HEK293 (cell line): ENCODE data around the gene FBXO42.
A peak's percentile ranks its signal among the peaks of the same experiment; 100 is the strongest.
"Not testable (repeated sequence)": the region's sequence is repeated elsewhere in the genome, so short reads cannot be mapped to it uniquely, and the experiment has no call there.

ENCODE experiments used
- CTCF ChIA-PET: fragments of 350-600 bp; formaldehyde crosslinking; extraction: SDS; loops from one replicate; lab custom pipeline; 2021; ENCODE audit warnings: antibody characterized with exemption; lab: Yijun Ruan, JAX
- POLR2A ChIA-PET: fragments of 300-600 bp; formaldehyde crosslinking; extraction: SDS; loops from one replicate; lab custom pipeline; 2020; ENCODE audit warnings: antibody characterized with exemption, inconsistent platforms; lab: Yijun Ruan, JAX
- H3K27ac ChIP-seq: fragments of 200-500 bp; sonication (Bioruptor generic); 2 replicates; pipeline ENCODE4 v1.5.1; 2014; ENCODE audit warnings: low read depth, low read length, control low read depth, inconsistent platforms; ENCODE audit errors: extremely low read depth
- H3K36me3 ChIP-seq, 2 experiments: fragments of 200-500 bp in 1 of 2; sonication (Bioruptor generic) in 1 of 2; 1 replicate in 1 of 2; 2 replicates in 1 of 2; pipeline ENCODE4 v1.5.1; 2014 to 2017; ENCODE audit warnings: inconsistent platforms in 2 of 2, low read length in 2 of 2; ENCODE audit not compliant: control insufficient read depth in 2 of 2, insufficient read depth in 1 of 2
- H3K4me1 ChIP-seq: fragments of 200-500 bp; sonication (Bioruptor generic); 2 replicates; pipeline ENCODE4 v1.5.1; 2014; ENCODE audit warnings: mild to moderate bottlenecking, low read length, inconsistent platforms; ENCODE audit not compliant: control insufficient read depth, insufficient read depth
- H3K4me3 ChIP-seq: 2 replicates; pipeline ENCODE4 v1.5.1; 2011; ENCODE audit warnings: low read depth, mild to moderate bottlenecking, control low read depth, low read length, moderate library complexity
- H3K9me3 ChIP-seq: fragments of 200-500 bp; sonication (Bioruptor generic); 2 replicates; pipeline ENCODE4 v1.5.1; 2014; ENCODE audit warnings: low read depth, low read length, inconsistent platforms; ENCODE audit not compliant: control insufficient read depth, insufficient read depth
- AEBP2 ChIP-seq: fragments of 450-650 bp; formaldehyde crosslinking; IDR thresholded peaks from 2 replicates; pipeline ENCODE4 v1.5.1; 2016; ENCODE audit warnings: missing biosample characterization, missing genetic modification characterization, borderline replicate concordance
- KLF1 ChIP-seq: fragments of 450-650 bp; formaldehyde crosslinking; IDR thresholded peaks from 2 replicates; pipeline ENCODE4 v1.5.1; 2016; ENCODE audit warnings: missing biosample characterization, missing genetic modification characterization
- KLF10 ChIP-seq: fragments of 450-650 bp; IDR thresholded peaks from 2 replicates; pipeline ENCODE4 v1.5.1; 2018; ENCODE audit warnings: missing biosample characterization, mild to moderate bottlenecking, missing genetic modification characterization
- KLF8 ChIP-seq: fragments of 450-650 bp; formaldehyde crosslinking; IDR thresholded peaks from 2 replicates; pipeline ENCODE4 v1.5.1; 2016; ENCODE audit warnings: missing biosample characterization, missing genetic modification characterization
- KLF9 ChIP-seq: fragments of 450-650 bp; formaldehyde crosslinking; IDR thresholded peaks from 2 replicates; pipeline ENCODE4 v1.5.1; 2016; ENCODE audit warnings: missing biosample characterization, missing genetic modification characterization, low read depth
- MZF1 ChIP-seq: fragments of 450-650 bp; formaldehyde crosslinking; IDR thresholded peaks from 2 replicates; pipeline ENCODE4 v1.5.1; 2017; ENCODE audit warnings: missing biosample characterization, missing genetic modification characterization, borderline replicate concordance
- PATZ1 ChIP-seq: fragments of 450-650 bp; formaldehyde crosslinking; IDR thresholded peaks from 2 replicates; pipeline ENCODE4 v1.5.1; 2016; ENCODE audit warnings: missing biosample characterization, missing genetic modification characterization
- PBX3 ChIP-seq: sonication (generic); formaldehyde crosslinking; IDR thresholded peaks from 2 replicates; pipeline ENCODE4 v1.8.1; 2022; ENCODE audit warnings: mild to moderate bottlenecking, moderate library complexity, missing genetic modification reagents
- SP2 ChIP-seq: fragments of 450-650 bp; formaldehyde crosslinking; IDR thresholded peaks from 2 replicates; pipeline ENCODE4 v1.5.1; 2016; ENCODE audit warnings: missing biosample characterization, missing genetic modification characterization
- SP3 ChIP-seq: fragments of 450-650 bp; formaldehyde crosslinking; IDR thresholded peaks from 2 replicates; pipeline ENCODE4 v1.5.1; 2016; ENCODE audit warnings: missing biosample characterization, missing genetic modification characterization
- ZBTB8A ChIP-seq: fragments of 450-650 bp; formaldehyde crosslinking; IDR thresholded peaks from 2 replicates; pipeline ENCODE4 v1.5.1; 2016; ENCODE audit warnings: missing biosample characterization, missing genetic modification characterization
- ZNF266 ChIP-seq: fragments of 450-650 bp; formaldehyde crosslinking; IDR thresholded peaks from 2 replicates; pipeline ENCODE4 v1.5.1; 2016; ENCODE audit warnings: missing biosample characterization, missing genetic modification characterization, low read depth
- ZNF341 ChIP-seq: fragments of 450-650 bp; formaldehyde crosslinking; IDR thresholded peaks from 2 replicates; pipeline ENCODE4; 2016; ENCODE audit warnings: low read depth, missing biosample characterization, missing genetic modification characterization
- ZNF354C ChIP-seq: fragments of 450-650 bp; formaldehyde crosslinking; IDR thresholded peaks from 2 replicates; pipeline ENCODE4 v1.5.1; 2016; ENCODE audit warnings: missing biosample characterization, missing genetic modification characterization, low read depth, borderline replicate concordance
- ZNF404 ChIP-seq: fragments of 450-650 bp; formaldehyde crosslinking; IDR thresholded peaks from 2 replicates; pipeline ENCODE4 v1.5.1; 2017; ENCODE audit warnings: missing biosample characterization, missing genetic modification characterization
- ZNF416 ChIP-seq: fragments of 450-650 bp; formaldehyde crosslinking; IDR thresholded peaks from 2 replicates; pipeline ENCODE4 v1.5.1; 2016; ENCODE audit warnings: missing biosample characterization, missing genetic modification characterization
- ZNF433 ChIP-seq: fragments of 450-650 bp; formaldehyde crosslinking; IDR thresholded peaks from 2 replicates; pipeline ENCODE4 v1.5.1; 2016; ENCODE audit warnings: missing biosample characterization, missing genetic modification characterization, low read depth
- ZNF501 ChIP-seq: fragments of 450-650 bp; formaldehyde crosslinking; IDR thresholded peaks from 2 replicates; pipeline ENCODE4 v1.5.1; 2016; ENCODE audit warnings: missing biosample characterization, missing genetic modification characterization
- ZNF510 ChIP-seq: fragments of 450-650 bp; formaldehyde crosslinking; IDR thresholded peaks from 2 replicates; pipeline ENCODE4 v1.5.1; 2018; ENCODE audit warnings: mild to moderate bottlenecking, missing genetic modification characterization, missing biosample characterization; ENCODE audit not compliant: insufficient replicate concordance
- ZNF514 ChIP-seq: fragments of 450-650 bp; formaldehyde crosslinking; IDR thresholded peaks from 2 replicates; pipeline ENCODE4 v1.5.1; 2016; ENCODE audit warnings: missing biosample characterization, missing genetic modification characterization
- ZNF610 ChIP-seq: fragments of 450-650 bp; formaldehyde crosslinking; IDR thresholded peaks from 2 replicates; pipeline ENCODE4 v1.5.1; 2016; ENCODE audit warnings: missing biosample characterization, missing genetic modification characterization, borderline replicate concordance
- ZNF623 ChIP-seq: fragments of 450-650 bp; formaldehyde crosslinking; IDR thresholded peaks from 2 replicates; pipeline ENCODE4 v1.5.1; 2016; ENCODE audit warnings: missing biosample characterization, missing genetic modification characterization
- ZNF629 ChIP-seq: fragments of 450-650 bp; formaldehyde crosslinking; IDR thresholded peaks from 2 replicates; pipeline ENCODE4 v1.5.1; 2017; ENCODE audit warnings: missing biosample characterization, missing genetic modification characterization
- ZNF664 ChIP-seq: fragments of 450-650 bp; formaldehyde crosslinking; IDR thresholded peaks from 2 replicates; pipeline ENCODE4 v1.5.1; 2016; ENCODE audit warnings: missing biosample characterization, missing genetic modification characterization
- TF ChIP-seq, protein P1 (sequence below): fragments of 450-650 bp; formaldehyde crosslinking; IDR thresholded peaks from 2 replicates; pipeline ENCODE4 v1.5.1; 2017; ENCODE audit warnings: missing biosample characterization, missing genetic modification characterization
- TF ChIP-seq, protein P2 (sequence below): fragments of 450-650 bp; formaldehyde crosslinking; IDR thresholded peaks from 2 replicates; pipeline ENCODE4 v1.5.1; 2016; ENCODE audit warnings: missing biosample characterization, missing genetic modification characterization

Gene FBXO42

DNA sequence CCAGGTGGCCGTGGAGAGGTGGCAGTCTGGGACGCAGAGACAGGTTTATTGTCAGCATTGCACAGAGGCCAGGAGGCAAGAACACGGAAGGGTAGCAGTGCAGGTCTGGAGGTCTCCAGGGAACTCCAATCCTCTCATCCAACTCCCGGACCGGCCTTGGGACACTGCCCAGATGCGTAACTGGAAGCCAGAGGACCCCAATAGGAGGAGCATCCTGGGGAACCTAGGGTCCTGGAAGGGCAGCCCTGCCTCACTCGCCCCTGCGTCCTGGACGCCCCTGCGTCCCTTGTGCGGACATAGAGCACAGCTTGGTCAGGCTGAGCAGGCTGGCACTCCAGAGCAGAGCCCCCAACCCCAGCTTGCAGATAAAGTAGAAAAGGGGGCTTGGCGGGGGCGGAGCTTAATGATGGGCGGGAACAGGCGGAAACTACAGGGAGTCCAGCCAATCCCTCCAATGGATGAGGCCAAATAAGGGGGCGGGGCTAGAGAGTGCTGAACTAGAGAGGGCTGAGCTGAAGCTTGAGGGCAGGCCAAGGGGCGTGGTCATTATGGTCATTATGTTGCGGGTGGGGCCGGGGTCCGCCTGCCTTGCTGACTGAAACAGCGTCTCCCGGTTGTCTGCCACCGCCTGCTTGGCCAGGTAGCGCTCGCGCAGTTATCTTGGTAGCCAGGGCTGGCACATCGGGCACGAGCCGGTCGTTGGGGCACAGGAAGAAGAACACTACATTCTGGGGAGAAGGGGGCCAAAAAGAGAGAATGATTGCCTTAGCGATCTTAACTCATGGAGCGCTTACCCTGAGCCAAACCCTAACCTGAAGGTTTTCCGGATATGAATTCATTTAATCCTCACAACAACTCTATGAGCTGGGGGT is 136.2 kb downstream of the FBXO42 start:
- TF ChIP-seq KLF8 (tag by site-specific recombination) (peak; percentile 35; the same call in 1 of the 2 replicates), ZNF610 (tag by site-specific recombination) (no peak), KLF10 (peak; percentile 65), SP3 (tag by site-specific recombination) (peak; percentile 39; the same call in 1 of the 2 replicates), PATZ1 (tag by site-specific recombination) (0 out of 2 replicates have a peak, but pooled peaks have one; percentile 14), MZF1 (tag by site-specific recombination) (no peak), SP2 (tag by site-specific recombination) (peak; percentile 72), PBX3 (CRISPR knock-in tag) (no peak), KLF9 (tag by site-specific recombination) (0 out of 2 replicates have a peak, but pooled peaks have one; percentile 41), KLF1 (tag by site-specific recombination) (peak; percentile 96), ZNF416 (tag by site-specific recombination) (no peak)
- TF ChIP-seq, protein P1, sequence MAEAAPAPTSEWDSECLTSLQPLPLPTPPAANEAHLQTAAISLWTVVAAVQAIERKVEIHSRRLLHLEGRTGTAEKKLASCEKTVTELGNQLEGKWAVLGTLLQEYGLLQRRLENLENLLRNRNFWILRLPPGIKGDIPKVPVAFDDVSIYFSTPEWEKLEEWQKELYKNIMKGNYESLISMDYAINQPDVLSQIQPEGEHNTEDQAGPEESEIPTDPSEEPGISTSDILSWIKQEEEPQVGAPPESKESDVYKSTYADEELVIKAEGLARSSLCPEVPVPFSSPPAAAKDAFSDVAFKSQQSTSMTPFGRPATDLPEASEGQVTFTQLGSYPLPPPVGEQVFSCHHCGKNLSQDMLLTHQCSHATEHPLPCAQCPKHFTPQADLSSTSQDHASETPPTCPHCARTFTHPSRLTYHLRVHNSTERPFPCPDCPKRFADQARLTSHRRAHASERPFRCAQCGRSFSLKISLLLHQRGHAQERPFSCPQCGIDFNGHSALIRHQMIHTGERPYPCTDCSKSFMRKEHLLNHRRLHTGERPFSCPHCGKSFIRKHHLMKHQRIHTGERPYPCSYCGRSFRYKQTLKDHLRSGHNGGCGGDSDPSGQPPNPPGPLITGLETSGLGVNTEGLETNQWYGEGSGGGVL = no peak
- TF ChIP-seq, all 188 proteins: peak for 7
- no peak overlapping the region for H3K27ac ChIP-seq

DNA sequence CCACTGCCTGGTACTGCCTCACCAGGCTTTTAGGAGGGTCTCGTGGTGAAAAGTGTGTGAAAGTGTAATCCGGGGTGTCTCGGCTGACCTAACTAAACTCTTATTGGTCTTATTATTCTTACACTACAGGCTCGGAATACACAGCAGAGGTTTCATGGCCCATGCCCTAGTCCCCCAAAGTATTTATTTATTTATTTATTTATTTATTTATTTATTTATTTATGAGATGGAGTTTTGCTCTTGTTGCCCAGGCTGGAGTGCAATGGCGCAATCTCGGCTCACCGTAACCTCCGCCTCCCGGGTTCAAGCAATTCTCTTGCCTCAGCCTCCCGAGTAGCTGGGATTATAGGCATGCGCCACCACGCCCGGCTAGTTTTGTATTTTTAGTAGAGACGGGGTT is 137.0 kb downstream of the FBXO42 start:
- POLR2A ChIA-PET, H3K4me3 ChIP-seq, H3K4me1 ChIP-seq, H3K36me3 ChIP-seq, H3K9me3 ChIP-seq, H3K27ac ChIP-seq, CTCF ChIA-PET: not testable (repeated sequence)
- TF ChIP-seq ZNF623 (tag by site-specific recombination) (peak; percentile 75), ZNF354C (peak; percentile 45; the same call in 1 of the 2 replicates), ZBTB8A (tag by site-specific recombination) (peak; percentile 77), AEBP2 (tag by site-specific recombination) (0 out of 2 replicates have a peak, but pooled peaks have one; percentile 29), ZNF514 (tag by site-specific recombination) (peak; percentile 57; the same call in 1 of the 2 replicates), ZNF664 (tag by site-specific recombination) (peak; percentile 69; the same call in 1 of the 2 replicates), ZNF510 (peak; percentile 85), ZNF433 (tag by site-specific recombination) (peak; percentile 48; the same call in 1 of the 2 replicates), ZNF341 (0 out of 2 replicates have a peak, but pooled peaks have one; percentile 10), ZNF629 (peak; percentile 41; the same call in 1 of the 2 replicates), ZNF501 (tag by site-specific recombination) (0 out of 2 replicates have a peak, but pooled peaks have one; percentile 28), ZNF266 (tag by site-specific recombination) (peak; percentile 80), ZNF404 (tag by site-specific recombination) (0 out of 2 replicates have a peak, but pooled peaks have one; percentile 23)
- TF ChIP-seq, protein P2, sequence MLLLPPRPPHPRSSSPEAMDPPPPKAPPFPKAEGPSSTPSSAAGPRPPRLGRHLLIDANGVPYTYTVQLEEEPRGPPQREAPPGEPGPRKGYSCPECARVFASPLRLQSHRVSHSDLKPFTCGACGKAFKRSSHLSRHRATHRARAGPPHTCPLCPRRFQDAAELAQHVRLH (tag by site-specific recombination) = 0 out of 2 replicates have a peak, but pooled peaks have one; percentile 28

More for the DNA sequence above, 136.2 kb downstream of the FBXO42 start:
- Histone ChIP-seq H3K4me3 (no peak overlapping the region), H3K9me3 (no peaks in the 10 kb centered on the region), H3K4me1 (no peaks in the 10 kb centered on the region), H3K36me3 (no peaks in the 10 kb centered on the region)
- CTCF ChIA-PET = interaction anchor here (0.9 kb wide), 1 partner anchor 21 kb away, joined by 3 read pairs; the partner anchor contains the start of gene CPLANE2
- POLR2A ChIA-PET = interaction anchor here (1.5 to 3.2 kb wide), 3 partner anchors 7 to 21 kb away, joined by 5 to 27 read pairs (median 8); partner anchors contain the start of gene CPLANE2
